ENCODE results near the gene CD247.

CD247 gene

DNA sequence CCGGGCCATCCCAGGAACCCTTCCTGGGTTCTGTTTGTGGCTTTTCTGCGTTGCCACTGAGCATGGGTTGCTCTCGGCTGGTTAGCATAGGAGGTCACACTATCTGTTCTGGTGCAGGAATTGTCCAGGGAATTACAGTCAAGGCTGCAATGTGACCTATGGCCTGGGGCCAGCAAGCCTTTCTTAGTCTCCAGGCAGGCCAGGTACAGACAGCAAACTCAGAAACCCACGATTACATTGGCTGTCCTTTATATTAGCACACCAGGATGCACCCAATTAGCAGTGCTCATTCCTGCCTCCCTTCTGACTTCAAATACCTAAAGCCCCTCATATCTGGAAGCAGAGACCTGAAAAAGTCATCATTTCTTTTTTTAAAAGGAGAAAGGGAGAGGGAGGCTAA, 55.2 kb downstream of the CD247 start:
- no peak for DNase-seq (ENCODE audit: low read depth)

DNA sequence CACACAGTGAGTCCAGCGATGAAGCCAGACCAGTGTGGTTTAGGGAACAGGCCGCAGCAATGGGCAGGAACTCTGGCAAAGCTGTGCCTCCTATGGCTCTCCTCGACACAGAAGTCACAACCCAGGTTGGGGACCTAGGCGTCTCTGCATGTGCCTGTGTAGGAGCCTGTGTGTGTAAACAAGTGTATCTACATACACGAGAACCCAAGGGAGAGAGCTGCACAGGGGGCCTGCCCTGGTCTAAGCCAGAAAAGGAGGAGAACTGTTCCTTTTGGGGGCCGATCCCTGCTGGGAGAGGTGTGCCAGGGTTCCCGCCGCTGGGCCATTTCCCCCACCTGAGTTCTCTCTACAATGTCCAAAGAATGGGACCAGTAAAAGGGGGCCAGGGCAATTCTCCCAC, 56.0 kb downstream of the CD247 start:
- DNase-seq (ENCODE audit: low read depth), result no peak

DNA sequence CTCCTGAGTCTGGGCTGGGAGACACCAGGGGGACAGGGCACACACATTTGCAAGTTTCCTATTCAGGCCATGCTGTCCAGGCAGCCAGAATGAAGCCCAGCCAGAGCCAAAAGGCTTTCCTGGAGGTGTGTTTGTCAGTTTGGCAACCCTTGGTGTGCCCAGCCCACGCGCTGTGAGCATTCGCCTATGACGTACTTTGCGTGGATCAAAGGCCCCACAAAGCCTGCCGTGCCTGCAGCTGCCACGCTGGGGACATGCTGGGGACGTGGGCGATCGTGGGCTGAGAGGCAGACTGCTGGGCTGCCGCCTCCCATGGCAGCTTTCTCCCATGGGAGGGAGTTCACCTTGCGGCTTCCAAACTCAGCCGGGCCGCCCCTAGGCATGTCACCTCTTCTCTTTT, 57.5 kb downstream of the CD247 start:
- no peak for DNase-seq (ENCODE audit: low read depth)

DNA sequence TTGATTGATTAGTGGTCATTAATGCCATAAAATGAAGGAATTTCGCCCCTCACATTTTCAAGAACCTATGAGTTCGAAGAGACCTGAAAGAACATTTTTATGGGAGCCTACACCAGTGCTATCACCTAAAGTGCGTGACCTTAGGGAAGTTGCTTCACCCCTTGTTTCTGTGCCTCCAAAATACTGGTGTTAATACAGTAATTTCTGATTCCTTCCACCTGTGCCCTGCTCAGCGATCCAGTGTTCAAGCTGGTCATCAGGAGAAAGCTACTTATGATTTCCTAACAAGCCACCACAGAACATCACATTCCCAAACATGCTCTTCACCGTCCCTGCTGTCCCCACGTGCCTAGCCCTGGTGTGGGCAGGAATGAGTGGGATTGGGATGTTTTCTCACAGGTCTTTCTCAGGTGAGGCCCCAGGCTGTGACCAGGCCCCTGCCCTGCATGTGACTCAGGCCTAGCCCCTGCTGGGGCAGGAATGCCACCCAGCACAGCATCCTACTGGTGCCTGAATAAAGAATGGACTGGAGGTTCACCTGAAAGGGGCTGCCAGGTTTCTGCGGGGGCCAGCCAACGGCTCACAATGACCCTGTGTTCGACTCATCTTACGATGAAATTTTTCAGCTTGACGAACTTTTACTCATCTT, 60.3 kb downstream of the CD247 start:
- DNase-seq (ENCODE audit: low read depth), result no peak

DNA sequence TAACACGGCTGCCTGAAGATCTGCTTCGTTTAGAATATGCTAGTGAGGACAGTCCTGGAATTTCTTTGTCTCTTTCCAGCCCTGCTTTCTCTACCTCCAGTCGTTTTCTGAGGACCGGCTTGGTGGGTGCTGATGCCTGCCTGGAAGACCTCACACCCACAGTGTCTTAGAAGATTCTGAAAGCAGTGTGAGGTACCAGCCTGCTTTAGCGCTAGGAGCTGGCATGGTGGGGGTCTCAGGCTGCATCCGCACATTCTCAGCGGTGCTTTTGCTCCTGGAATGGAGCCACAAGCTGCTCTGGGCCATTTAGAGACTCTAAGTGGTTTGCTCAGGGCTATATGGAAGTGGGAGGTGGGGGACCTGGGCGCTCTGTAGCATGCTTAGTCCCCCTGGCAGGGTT, 61.4 kb downstream of the CD247 start:
- no peak for DNase-seq (ENCODE audit: low read depth)

DNA sequence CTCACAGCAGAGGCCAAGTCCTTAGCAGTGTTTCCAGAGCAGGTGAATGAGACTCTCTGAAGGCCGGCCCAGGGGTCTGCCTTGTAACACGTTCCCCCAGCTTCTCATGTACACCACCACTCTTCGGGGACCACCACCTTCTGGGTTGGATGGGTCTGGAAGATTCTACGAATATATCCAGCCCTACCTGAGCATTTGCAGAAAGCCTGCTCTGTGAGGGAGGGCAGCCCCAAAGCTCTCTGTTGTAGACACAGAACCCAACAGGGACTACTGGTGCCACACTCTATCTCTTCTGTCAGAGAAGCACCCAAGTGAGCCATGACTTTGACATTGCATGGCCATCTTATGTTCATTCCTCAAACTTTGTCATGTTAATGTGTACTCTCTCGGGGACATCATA, 61.8 kb downstream of the CD247 start:
- no peak for DNase-seq (ENCODE audit: low read depth)

DNA sequence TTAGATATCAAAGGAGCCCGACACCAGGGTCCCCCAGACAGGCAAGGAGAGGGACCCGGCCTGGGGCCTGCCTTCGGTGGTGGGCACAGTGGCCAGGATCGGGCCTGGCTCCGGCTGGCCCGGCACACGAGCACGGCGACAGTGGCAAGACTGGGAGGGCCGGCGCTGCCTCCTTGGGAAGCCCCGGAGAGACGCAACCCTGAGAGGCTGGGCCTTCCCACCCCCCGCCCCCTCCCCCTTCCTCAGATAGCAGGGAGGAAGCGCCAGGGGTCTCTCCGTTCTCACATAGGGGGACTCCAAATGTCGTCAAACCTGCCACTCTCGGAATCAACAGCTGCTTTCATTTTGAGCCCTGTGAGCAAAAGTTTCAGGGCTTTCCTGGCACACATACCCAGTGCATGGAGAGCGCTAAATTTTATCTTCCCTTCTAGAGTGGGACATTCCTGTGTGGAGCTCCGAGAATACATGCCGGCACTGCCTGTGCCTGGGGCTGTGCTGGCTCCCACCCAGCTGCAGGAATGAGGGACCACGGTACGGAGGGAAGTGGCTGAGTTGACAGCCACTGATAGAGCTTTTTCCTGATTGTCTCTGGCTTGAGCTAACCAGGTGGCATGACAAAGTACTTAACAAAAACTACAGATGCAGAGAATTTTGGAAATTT, 62.4 kb downstream of the CD247 start:
- DNase-seq (ENCODE audit: low read depth), result no peak

DNA sequence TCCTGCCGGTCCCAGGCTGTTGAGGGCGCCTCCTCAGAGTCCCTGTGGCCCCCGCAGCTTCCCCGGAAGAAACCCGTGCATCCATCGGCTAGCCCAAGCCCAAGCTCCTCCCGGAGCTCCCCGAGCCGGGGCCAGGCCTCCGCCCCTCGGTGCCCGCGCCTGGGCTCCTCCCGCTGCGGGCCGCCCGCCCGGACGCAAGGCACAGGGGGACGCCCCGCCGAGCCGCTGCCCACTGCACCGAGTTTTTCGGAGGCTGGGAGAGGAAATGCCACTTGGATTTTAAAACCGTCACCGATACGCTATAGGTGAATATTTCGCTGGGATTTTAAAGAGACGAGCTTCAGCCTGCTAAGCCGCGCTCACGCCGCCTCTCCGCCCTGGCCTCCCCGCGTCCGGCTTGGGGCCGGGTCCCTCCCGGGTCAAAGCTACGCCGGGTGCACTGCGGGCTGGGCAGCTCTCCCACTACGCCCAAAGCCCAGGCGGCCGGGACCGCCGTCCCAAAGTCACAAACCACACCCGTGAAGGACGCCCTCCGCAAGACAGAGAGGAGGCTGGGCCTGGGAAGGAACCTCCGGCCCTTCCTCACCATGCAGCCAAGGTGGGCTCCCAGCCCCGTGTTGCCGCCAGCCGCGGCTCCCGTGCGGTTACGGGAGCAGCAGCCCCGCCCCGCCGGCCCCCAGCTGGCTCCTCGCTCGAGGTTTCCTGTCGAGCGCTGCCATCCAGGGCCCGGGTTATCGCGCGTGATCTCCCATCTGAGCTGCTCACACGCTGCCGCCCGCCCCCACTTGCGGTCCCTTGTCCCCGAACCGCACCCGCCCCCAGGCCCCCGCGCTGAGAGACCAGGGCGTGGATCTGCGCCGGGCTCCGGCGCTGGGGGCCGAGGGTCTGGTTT, 63.2 kb downstream of the CD247 start:
- peak; percentile 73 for DNase-seq (ENCODE audit: low read depth)

DNA sequence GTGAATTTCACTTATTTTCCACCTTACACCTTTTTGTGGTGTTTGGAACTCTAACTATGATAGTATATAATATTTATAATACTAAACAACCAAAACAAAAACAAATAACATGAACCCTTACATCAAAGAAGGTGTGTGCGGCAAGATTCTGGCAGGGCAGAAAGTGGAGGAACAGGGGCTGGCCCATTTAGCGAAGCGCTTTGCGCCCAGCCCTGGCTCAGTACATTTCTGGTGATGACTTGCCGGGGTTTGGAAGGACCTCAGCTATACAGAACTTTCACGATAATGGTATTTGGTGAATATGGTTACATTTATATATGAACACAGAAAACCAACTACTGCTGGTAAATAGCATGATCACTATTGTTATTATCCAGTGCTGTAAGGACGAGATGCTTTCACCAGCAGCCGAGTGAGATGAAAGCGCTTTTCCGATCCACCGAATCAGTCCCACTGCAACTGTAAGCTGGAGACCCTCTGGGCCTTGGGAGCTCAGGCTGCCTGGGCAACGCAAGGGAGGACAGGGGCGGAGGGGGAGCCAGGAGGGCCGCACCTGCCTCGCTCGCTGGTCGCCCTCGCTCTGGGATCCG, 63.9 kb downstream of the CD247 start:
- no peak for DNase-seq (ENCODE audit: low read depth)

DNA sequence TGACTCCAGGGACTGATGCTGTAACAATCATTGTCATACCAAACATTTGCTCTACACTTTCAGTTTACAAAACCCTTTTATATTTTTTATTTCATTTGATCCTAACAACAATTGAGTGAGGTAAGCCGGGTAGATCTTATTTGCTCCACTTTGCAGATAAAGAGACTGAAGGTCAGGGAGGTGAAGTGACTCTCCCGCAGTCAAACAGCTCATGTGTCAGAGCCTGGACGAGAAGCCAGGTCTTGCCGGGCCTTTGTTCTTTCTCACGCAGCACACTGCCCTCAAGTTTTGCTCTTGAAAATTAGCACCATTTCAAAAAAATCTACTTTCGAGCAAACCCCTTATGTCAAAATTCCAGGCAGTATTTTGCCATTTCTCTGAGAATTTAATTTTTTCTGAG, 65.2 kb downstream of the CD247 start:
- no peak for DNase-seq (ENCODE audit: low read depth)

DNA sequence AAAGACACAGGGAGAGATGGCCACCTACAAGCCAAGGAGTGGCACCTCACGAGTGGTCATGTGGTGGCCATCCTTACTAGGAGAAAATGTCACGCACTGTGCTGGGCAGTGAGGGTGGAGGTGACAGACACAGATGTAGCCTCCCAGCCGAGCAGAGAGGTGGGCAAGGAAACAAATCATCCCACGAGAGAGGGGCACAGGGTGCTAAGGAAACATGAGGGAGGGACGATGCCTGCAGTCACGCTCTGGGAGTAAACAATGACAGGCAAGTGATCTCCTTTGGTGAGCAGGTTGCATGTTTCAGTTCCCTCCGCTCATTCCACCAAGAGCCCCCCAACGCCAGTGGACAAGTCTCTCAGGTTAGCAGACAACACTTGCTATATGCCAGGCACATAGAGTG, 65.8 kb downstream of the CD247 start:
- DNase-seq (ENCODE audit: low read depth), result no peak

DNA sequence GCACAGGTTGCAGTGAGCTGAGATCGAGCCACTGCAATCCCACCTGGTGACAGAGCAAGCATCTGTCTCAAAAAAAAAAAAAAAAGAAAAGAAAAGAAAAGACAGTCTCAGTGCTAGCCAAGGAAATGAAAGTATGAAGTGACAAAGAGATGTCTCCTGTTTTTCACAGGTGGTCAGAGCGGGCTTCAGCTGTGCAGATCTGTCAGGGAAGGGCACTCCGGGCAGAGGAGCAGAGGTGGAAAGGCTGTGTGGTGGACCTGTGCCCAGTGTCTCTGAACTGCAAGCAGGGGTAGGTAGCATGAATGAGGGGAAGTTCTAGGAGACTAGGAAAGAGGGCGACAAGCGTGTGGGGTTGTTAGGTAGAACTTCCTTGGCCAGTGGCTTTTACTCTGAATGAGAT, 67.5 kb downstream of the CD247 start:
- DNase-seq (ENCODE audit: low read depth), result no peak

DNA sequence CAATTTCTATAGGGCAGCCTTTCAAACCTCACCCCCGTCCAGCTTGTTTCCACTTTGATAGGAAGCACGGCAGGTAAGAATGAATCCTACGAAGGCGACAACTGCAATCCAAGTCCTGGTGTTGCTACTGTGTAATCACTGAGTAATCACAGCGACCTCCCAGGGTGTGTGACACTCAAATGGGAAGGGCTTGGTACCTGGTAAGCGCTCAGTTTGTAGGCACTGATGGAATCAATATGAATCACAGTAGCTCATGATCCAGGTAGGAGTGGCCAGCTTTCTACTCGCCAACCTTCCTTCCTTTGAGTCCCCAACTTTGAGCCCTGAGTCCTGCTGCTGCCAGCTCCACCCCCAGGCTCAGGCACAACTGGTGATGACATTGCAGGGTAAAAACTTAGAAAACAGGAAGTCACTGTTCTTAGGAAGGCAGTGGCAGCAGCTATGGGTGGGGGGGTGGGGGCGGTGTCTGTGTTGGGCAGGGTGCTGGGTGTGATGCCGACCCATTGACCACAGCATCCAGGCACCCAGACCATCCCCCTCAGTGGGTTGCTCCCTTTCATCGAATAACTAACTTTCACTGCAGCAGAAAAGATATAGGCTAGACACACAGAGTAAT, 70.7 kb downstream of the CD247 start:
- peak; percentile 50 for DNase-seq (ENCODE audit: low read depth)

DNA sequence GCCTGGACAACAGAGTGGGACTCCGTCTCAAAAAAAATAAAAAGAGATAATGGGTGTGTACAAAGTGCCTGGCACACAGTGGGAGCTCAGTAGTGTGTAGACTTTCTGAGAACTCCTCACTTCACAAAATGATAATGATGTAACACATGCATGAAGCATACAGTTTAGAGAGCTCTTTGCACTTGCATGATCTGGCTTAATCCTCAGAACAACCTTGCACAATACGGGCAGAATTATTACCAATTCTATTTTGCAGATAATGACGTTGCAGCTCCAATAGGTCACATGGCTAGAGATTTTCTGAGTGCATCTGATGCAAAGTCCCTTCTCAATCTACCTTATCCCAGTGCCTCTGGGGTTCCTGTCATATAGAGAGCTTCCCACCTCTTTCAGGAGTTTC, 71.4 kb downstream of the CD247 start:
- no peak for DNase-seq (ENCODE audit: low read depth)

DNA sequence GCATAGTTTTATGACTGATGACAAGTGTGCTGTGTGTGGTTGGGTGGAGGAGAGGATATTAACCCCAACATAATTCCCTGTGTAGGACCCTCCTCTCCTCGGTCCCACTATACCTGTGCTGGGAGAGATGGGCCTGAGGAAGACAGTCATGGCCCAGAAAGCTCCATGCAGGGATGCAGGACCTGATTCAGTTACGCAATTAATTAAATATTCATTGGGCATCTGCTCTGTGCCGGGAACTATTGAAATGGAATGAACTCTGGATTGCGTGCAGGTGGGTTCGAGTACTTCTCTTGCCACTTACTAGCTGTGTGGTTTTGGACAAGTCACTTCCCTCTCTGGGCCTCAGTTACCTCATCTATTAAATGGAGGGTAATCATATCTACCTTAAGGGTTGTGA, 74.6 kb downstream of the CD247 start:
- DNase-seq (ENCODE audit: low read depth), result no peak

DNA sequence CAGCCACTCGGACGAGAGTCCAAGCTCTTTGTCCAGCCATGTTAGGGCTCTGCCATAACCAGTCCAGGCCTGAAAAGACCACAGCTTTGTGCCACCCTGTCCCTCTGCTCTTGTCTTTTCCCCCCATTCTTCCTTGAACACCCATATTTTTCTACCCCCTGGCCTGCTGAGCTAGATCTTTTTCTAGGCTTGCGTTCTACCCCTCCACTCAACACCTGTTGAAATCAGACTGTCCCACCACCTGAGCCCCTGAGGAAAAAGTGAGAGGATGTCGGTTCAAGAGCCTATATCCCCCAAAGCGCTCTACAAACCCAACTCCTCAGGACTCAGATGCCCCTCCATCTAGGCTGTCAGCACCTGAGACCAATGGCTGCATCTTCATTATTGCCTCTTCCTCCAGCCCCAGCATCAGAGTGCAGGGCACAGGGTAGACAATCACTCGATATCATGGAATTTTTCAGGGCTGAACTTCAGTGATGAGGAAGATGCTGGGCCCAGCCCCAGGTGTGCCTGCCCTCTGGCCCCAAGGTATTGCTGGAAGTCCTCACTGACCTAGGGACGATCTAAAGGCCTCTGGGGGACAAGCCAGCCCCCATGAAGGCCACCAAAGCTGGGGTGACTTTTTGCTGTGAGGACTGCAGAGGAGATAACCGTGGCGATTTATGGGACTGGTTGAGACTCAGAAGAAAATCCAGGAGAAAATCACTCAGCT, 75.3 kb downstream of the CD247 start:
- no peak for DNase-seq (ENCODE audit: low read depth)

DNA sequence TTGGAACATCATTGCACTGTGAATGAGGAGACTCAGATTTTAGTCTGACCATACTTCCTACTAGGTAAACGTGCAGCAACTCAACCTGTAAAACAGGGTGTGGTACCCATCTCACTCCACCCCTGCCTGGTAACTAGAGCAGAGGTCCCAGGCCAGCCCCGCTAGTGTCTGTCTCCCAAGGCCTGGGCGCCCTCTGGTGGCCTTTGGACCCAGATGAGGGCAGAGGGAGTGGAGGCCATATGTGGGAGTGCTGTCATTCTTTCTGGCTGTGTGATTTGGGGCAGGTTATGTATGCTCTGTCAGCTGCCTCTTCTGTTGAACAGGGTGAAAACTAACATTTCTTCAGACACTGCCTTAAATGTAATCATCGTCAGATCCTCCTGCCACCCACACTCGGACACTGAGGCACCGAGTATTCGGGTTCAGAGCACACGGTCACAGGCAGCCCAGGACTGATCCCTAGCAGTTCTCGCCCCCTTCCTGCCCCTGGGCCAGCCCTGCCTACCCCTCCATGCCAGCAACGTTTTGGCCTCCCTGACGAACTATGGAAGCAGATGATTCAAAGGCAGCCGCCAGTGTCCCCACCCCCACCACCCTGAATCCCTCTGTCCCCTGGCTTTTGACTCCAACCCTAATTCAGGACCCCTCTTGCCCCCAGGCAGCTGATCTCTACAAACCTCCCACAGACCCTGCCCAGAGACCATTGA, 76.0 kb downstream of the CD247 start:
- DNase-seq (ENCODE audit: low read depth), result peak; percentile 82

DNA sequence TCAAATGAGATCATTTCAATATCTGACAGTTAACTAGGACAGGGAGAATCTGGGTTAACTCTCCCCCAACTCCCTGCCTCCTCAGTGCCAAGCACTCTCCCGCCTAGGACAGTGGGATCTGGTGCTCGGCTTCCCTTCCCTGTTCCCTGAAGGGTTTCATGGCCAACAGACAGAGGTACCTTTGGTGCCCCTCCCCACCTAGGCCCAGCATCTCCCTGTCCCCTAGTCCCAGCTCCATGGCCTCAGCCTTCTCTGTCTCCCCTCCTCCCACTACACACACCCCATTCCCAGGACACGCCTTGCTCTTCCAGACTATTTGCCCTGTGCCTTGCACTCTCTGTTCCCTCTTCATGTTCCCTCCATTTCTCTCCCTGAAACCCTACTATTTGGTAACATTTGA, 77.1 kb downstream of the CD247 start:
- no peak for DNase-seq (ENCODE audit: low read depth)

DNA sequence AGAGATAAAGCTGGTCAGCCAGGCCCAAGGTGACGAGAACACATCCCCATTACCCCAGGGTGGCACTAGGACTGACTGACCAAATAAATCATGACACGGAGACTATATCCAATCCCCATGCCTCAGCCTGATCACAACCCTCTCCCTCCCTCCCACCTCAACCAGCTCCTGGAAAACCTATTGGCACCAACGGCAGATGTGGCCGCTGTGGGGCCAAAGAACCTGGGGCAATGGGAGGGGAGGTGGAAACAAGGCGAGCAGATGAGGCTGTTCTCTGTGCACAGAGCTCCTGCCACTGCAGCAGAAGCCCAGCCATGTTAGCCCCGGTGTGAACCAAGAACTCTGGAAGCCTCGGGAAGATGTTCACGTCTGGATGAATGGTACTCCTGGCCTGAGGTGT, 77.6 kb downstream of the CD247 start:
- no peak for DNase-seq (ENCODE audit: low read depth)

DNA sequence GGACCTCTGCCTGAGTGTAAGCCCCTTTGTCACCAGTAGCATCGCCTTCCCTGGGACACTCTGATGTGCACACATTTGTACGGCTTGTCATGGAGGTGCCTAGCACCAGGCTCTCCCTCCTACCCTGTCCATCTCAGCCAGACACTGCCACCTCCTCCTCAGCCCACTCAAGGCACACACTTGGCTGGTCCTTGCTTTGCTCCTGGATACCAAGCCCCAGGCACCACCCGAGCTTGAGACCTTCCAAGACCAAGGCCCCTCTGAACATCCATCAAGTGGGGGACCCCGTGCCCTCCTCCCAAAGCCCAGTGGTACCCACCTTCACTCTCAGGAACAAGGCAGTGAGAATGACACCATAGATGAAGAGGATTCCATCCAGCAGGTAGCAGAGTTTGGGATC, 78.0 kb downstream of the CD247 start:
- no peak for DNase-seq (ENCODE audit: low read depth)
